Brain microvascular endothelial cell (primary cell): ENCODE data around the gene NXN.
"Not testable (repeated sequence)": the region's sequence is repeated elsewhere in the genome, so short reads cannot be mapped to it uniquely, and the experiment has no call there.

Experiments used
- DNase-seq: peaks from one replicate; pipeline ENCODE4 v3.0.0-alpha.2; 2020
- H3K27ac ChIP-seq: fragments of 250-450 bp; sonication (Bioruptor Pico); 2 replicates; pipeline ENCODE4 v1.5.1; 2020; ENCODE audit warnings: mild to moderate bottlenecking, moderate library complexity
- H3K27me3 ChIP-seq: fragments of 250-450 bp; sonication (Bioruptor Pico); replicated peaks from 2 replicates; pipeline ENCODE4 v1.5.1; 2020; ENCODE audit warnings: mild to moderate bottlenecking
- H3K36me3 ChIP-seq: fragments of 250-450 bp; sonication (Bioruptor Pico); replicated peaks from 2 replicates; pipeline ENCODE4 v1.5.1; 2020; ENCODE audit warnings: mild to moderate bottlenecking
- H3K4me3 ChIP-seq: 2 replicates; pipeline ENCODE4 v1.5.1; 2011; ENCODE audit warnings: low read depth, mild to moderate bottlenecking, control low read depth, low read length, moderate library complexity
- CTCF ChIP-seq: IDR thresholded peaks from 2 replicates; pipeline ENCODE4 v1.5.1; 2011; ENCODE audit warnings: low read depth, mild to moderate bottlenecking, moderate library complexity, low read length, control low read depth, inconsistent platforms; ENCODE audit errors: missing control alignments
- in situ Hi-C: cut with HindIII; loops from 2 replicates; pipeline ENCODE4 v1.10.0; 2017; ENCODE audit warnings: low sequenced_read_pairs, low pct_ligation_motif_present

Gene NXN

GRCh38 chr17:773467-774312, 205.9 kb downstream of the NXN start:
- Histone ChIP-seq H3K36me3 (peaks cover 47% of the 10 kb centered on the region), H3K27ac (no peak overlapping the region), H3K4me3 (no peak overlapping the region), H3K27me3 (no peaks in the 10 kb centered on the region)
- TF ChIP-seq CTCF = no peak
- in situ Hi-C loops = no loop called here
- DNase-seq = no peak

GRCh38 chr17:773016-773415, 206.6 kb downstream of the NXN start:
- Histone ChIP-seq H3K27me3 (no peaks in the 10 kb centered on the region), H3K36me3 (peaks cover 45% of the 10 kb centered on the region), H3K4me3 (no peak overlapping the region), H3K27ac (no peak overlapping the region)
- no peak for DNase-seq
- in situ Hi-C loops = no loop called here
- TF ChIP-seq CTCF = no peak

DNA sequence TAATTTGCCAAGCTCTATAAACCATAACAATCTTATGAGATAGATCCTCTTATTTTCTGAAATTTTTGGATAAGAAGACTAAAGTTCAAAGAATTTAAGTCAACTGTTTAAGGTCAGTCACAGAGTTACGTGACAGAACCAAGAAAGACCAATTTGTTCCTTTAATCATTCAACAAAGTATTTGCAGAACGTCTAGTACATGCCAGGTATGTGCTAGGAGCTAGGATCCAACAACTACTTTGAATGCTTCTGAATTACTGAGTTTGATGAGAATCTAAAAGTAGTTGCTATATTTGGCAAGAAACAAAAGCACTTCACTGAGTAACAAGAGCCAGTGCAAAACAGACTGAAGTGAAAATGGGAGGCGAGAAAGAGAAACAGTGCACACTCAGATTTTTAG, 212.5 kb downstream of the NXN start:
- TF ChIP-seq CTCF = no peak
- in situ Hi-C loops = no loop called here
- Histone ChIP-seq H3K4me3 (no peak overlapping the region), H3K27ac (no peak overlapping the region), H3K27me3 (no peaks in the 10 kb centered on the region), H3K36me3 (peaks cover 29% of the 10 kb centered on the region)
- no peak for DNase-seq

DNA sequence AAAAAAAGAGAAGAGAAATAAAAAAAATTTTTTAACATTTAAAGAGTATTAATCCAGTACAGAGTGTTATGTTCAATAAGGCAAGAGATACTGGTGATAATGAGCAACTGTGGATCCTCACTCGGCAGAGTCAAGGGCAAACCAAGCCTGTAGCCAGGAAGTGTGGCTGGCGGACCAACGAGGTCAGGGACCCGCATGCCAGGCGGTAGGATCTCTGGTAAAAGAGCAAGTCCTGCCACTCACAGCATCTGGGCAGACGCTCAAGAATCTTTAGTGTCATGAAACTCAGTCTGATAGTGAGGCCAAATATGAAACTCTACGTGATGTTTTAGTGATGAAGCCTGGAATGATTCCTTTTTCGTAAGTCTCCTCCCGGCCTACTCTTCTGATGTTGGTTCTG, 219.2 kb downstream of the NXN start:
- H3K36me3 ChIP-seq = peaks cover 29% of the 10 kb centered on the region
- H3K27ac ChIP-seq = no peak overlapping the region
- in situ Hi-C loops = no loop called here
- TF ChIP-seq CTCF = no peak
- H3K4me3 ChIP-seq = no peak overlapping the region
- no peaks in the 10 kb centered on the region for H3K27me3 ChIP-seq
- DNase-seq = no peak

GRCh38 chr17:759964-760363, 219.6 kb downstream of the NXN start:
- peaks cover 29% of the 10 kb centered on the region for H3K36me3 ChIP-seq
- no peak for DNase-seq
- no peak for TF ChIP-seq CTCF
- in situ Hi-C loops = no loop called here
- no peak overlapping the region for H3K27ac ChIP-seq
- no peaks in the 10 kb centered on the region for H3K27me3 ChIP-seq
- H3K4me3 ChIP-seq = no peak overlapping the region

- in situ Hi-C loops, DNase-seq, H3K4me3 ChIP-seq, H3K27me3 ChIP-seq, H3K27ac ChIP-seq: not testable (repeated sequence)
- H3K36me3 ChIP-seq = peaks cover 20% of the 10 kb centered on the region
These were observed 223.5 kb downstream of the NXN start for GRCh38 chr17:756010-756567.

DNA sequence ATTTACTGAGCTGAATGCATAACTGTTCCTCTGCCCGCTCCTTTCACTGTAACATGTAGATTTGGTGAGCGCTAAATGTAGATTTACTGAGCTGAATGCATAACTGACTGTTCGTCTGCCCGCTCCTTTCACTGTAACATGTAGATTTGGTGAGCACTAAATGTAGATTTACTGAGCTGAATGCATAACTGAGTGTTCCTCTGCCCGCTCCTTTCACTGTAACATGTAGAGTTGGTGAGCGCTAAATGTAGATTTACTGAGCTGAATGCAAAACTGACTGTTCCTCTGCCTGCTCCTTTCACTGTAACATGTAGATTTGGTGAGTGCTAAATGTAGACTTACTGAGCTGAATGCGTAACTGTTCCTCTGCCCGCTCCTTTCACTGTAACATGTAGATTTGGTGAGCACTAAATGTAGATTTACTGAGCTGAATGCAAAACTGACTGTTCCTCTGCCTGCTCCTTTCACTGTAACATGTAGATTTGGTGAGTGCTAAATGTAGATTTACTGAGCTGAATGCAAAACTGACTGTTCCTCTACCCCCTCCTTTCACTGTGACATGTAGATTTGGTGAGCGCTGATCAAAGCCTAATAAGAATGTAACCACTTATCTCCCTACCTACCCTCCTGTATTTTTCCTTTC, 224.1 kb downstream of the NXN start:
- peaks cover 19% of the 10 kb centered on the region for H3K36me3 ChIP-seq
- DNase-seq, H3K27ac ChIP-seq, H3K27me3 ChIP-seq, in situ Hi-C loops, H3K4me3 ChIP-seq: not testable (repeated sequence)
